Thyroid gland (tissue), 4 donors: ENCODE data around the gene SLC5A6. TPM values are rescaled to one million over a fixed set of nuclear protein-coding genes. Genes with fewer than 3 reads are reported as not detected.

ENCODE experiments used
- DNase-seq, 2 donors: peaks; one replicate each; pipeline ENCODE4 v3.0.0-alpha.2; 2019
- H3K27ac ChIP-seq, 3 donors: fragments of 200-600 bp; sonication (generic); 1 replicate in 2 of 3; 2 replicates in 1 of 3; pipeline ENCODE4 v1.5.1; 2016 to 2019; ENCODE audit warnings: mild to moderate bottlenecking in 1 of 3, moderate library complexity in 1 of 3
- H3K27me3 ChIP-seq: fragments of 200-600 bp; sonication (generic); one replicate; pipeline ENCODE4 v1.5.1; 2019
- H3K36me3 ChIP-seq, 2 donors: fragments of 200-600 bp; sonication (generic); one replicate each; pipeline ENCODE4 v1.5.1; 2016 to 2019
- H3K4me1 ChIP-seq, 2 donors: fragments of 200-600 bp; sonication (generic); one replicate each; pipeline ENCODE4 v1.5.1; 2017 to 2019
- H3K4me3 ChIP-seq, 3 donors: fragments of 200-600 bp; sonication (generic); replicated peaks in 1 of 3; 1 replicate in 2 of 3; 2 replicates in 1 of 3; pipeline ENCODE4 v1.5.1; 2016; ENCODE audit warnings: mild to moderate bottlenecking in 1 of 3
- H3K9me3 ChIP-seq: fragments of 200-600 bp; sonication (generic); one replicate; pipeline ENCODE4 v1.5.1; 2017
- POLR2A ChIP-seq, 2 donors: fragments of 450-650 bp; IDR thresholded peaks; one replicate each; pipeline ENCODE4 v1.6.1; 2017; ENCODE audit warnings: antibody characterized with exemption in 2 of 2, mild to moderate bottlenecking in 2 of 2, moderate library complexity in 1 of 2
- WGBS, 2 donors: methylation state at CpG; one replicate each; pipeline ENCODE4 v1.1.5; 2017; 5-methylcytosine and 5-hydroxymethylcytosine counted together
- intact Hi-C: fragments of 100-400 bp; cut with DNase I; formaldehyde crosslinking; loops from one replicate; pipeline ENCODE4 v1.15.1; 2023
- total RNA-seq, 4 donors: library from RNA; depleted of rRNA; stranded (reverse); fragments of >200 nt; gene quantifications; one replicate each; pipeline ENCODE4 v1.2.3, GENCODE V29; 2016
- TF ChIP-seq, protein P1 (sequence below), 6 experiments: fragments of 200-600 bp in 3 of 6; fragments of 450-650 bp in 3 of 6; sonication (generic) in 3 of 6; IDR thresholded peaks; one replicate each; pipeline ENCODE4 v1.5.1; 2016 to 2019; ENCODE audit warnings: antibody characterized with exemption in 6 of 6, mild to moderate bottlenecking in 2 of 6, inconsistent platforms in 1 of 6, moderate library complexity in 1 of 6

The SLC5A6 gene
- total RNA-seq, 4 donors from 2014 or later, result 10.9 to 34.0 (median 22.0) TPM

DNA sequence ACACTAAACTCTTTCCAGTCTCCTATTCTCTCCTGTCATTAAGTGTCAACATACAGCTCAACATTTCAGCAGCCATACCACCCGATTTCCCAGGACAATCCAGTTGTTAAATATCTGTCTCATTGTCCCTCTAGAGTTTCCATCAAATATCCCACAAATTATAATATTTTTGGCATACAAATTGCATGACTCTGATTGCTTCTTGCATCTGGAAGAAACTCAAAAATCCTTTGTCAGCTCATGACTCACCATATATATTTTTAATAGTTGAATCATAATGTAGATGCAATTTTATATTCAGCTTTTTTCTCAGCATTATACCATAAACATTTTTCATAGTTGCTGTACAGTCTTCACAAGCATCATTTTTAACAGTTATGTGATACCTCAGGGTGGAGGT, 43.6 kb upstream of the SLC5A6 start:
- no peak overlapping the region for H3K4me3 ChIP-seq
- no peaks in the 10 kb centered on the region for H3K36me3 ChIP-seq
- H3K4me1 ChIP-seq, result no peaks in the 10 kb centered on the region
- H3K27ac ChIP-seq, result no peak overlapping the region
- no peaks in the 10 kb centered on the region for H3K9me3 ChIP-seq
- DNase-seq, result no peak
- WGBS, 2 donors, result 29 to 49% methylated on average over 1 of the region's 1 CpG
- intact Hi-C loops, result loop anchor here (5.0 kb wide), 1 partner anchor 42 kb away; no protein-coding TSS in a partner anchor
- H3K27me3 ChIP-seq, result no peaks in the 10 kb centered on the region
- TF ChIP-seq, protein P1, sequence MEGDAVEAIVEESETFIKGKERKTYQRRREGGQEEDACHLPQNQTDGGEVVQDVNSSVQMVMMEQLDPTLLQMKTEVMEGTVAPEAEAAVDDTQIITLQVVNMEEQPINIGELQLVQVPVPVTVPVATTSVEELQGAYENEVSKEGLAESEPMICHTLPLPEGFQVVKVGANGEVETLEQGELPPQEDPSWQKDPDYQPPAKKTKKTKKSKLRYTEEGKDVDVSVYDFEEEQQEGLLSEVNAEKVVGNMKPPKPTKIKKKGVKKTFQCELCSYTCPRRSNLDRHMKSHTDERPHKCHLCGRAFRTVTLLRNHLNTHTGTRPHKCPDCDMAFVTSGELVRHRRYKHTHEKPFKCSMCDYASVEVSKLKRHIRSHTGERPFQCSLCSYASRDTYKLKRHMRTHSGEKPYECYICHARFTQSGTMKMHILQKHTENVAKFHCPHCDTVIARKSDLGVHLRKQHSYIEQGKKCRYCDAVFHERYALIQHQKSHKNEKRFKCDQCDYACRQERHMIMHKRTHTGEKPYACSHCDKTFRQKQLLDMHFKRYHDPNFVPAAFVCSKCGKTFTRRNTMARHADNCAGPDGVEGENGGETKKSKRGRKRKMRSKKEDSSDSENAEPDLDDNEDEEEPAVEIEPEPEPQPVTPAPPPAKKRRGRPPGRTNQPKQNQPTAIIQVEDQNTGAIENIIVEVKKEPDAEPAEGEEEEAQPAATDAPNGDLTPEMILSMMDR (IDR thresholded peaks at IDR 0.05), result no peak
- TF ChIP-seq POLR2A (IDR thresholded peaks at IDR 0.05), result no peak

- peaks cover 0 to 3% of the 10 kb centered on the region in 2 donors for H3K4me1 ChIP-seq
- 52 to 54% methylated on average over 12 to 13 of the region's 13 CpGs for WGBS, 2 donors
- H3K27ac ChIP-seq, result no peak overlapping the region
- DNase-seq, result no peak
- no peaks in the 10 kb centered on the region for H3K27me3 ChIP-seq
- intact Hi-C loops, result loop anchor here (5.0 kb wide), 1 partner anchor 42 kb away; no protein-coding TSS in a partner anchor
- no peak overlapping the region for H3K4me3 ChIP-seq
- no peak for TF ChIP-seq POLR2A (IDR thresholded peaks at IDR 0.05)
- TF ChIP-seq, protein P1 (IDR thresholded peaks at IDR 0.05), result no peak
- no peaks in the 10 kb centered on the region for H3K36me3 ChIP-seq
- no peaks in the 10 kb centered on the region for H3K9me3 ChIP-seq
Observed at GRCh38 chr2:27255187-27255586, 43.1 kb upstream of the SLC5A6 start.

GRCh38 chr2:27251766-27252165, 39.7 kb upstream of the SLC5A6 start:
- 82 to 83% methylated on average over 13 of the region's 13 CpGs for WGBS, 2 donors
- DNase-seq, result no peak
- no peaks in the 10 kb centered on the region for H3K9me3 ChIP-seq
- no peaks in the 10 kb centered on the region for H3K27me3 ChIP-seq
- no peak overlapping the region for H3K4me3 ChIP-seq
- H3K27ac ChIP-seq, result no peak overlapping the region
- no peaks in the 10 kb centered on the region for H3K36me3 ChIP-seq
- intact Hi-C loops, result no loop called here
- TF ChIP-seq, protein P1 (IDR thresholded peaks at IDR 0.05), result no peak
- TF ChIP-seq POLR2A (IDR thresholded peaks at IDR 0.05), result no peak
- H3K4me1 ChIP-seq, result peaks cover 0 to 7% of the 10 kb centered on the region in 2 donors

GRCh38 chr2:27250652-27251379, 38.7 kb upstream of the SLC5A6 start:
- H3K36me3 ChIP-seq, result no peaks in the 10 kb centered on the region
- TF ChIP-seq POLR2A (IDR thresholded peaks at IDR 0.05), result no peak
- TF ChIP-seq, protein P1 (IDR thresholded peaks at IDR 0.05), result no peak
- no peaks in the 10 kb centered on the region for H3K27me3 ChIP-seq
- intact Hi-C loops, result no loop called here
- 52 to 64% methylated on average over 12 to 13 of the region's 13 CpGs for WGBS, 2 donors
- DNase-seq, result no peak
- H3K27ac ChIP-seq, result no peak overlapping the region
- peaks cover 0 to 7% of the 10 kb centered on the region in 2 donors for H3K4me1 ChIP-seq
- no peak overlapping the region for H3K4me3 ChIP-seq
- H3K9me3 ChIP-seq, result no peaks in the 10 kb centered on the region
